ENCODE results near the gene CEP55.
"Not testable (repeated sequence)": the region's sequence is repeated elsewhere in the genome, so short reads cannot be mapped to it uniquely, and the experiment has no call there.

The CEP55 gene

DNA sequence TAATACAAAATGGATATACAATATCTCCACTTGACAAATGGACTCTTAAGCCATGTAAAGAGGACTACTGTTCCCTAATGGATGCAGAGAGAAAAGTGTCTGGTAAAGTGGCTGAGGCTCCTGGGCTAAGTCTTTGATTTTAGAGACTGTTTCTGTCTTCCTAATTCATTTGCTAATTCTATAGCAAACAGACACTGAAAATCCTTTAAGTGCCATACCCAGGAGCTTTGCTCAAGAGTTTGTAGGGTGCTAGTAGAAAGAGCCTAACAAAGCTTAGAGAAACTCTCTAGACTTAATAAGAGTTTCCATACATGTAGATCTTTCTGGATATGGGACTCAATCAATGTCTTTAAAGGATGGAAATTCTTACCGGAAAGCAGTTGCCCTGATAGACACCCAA lies 16.7 kb downstream of the CEP55 start:
- DNase-seq: no peak

DNA sequence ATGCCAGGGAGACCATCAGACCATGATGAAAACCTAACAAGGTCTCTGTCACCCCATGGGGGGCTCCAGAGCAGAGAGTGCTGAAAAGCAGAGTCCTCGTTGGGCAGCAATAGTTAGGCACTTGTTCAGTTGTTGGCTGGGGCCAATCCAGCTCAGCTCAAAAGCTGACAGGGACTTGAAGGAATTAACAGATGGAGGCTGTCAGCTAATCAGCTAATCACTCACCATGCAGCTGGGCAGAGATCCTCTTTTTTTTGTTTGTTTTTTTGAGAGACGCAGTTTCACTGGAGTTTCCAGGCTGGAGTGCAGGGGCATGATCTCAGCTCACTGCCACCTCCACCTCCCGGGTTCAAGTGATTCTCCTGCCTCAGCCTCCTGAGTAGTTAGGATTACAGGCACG lies 18.1 kb downstream of the CEP55 start:
- no peak for DNase-seq

DNA sequence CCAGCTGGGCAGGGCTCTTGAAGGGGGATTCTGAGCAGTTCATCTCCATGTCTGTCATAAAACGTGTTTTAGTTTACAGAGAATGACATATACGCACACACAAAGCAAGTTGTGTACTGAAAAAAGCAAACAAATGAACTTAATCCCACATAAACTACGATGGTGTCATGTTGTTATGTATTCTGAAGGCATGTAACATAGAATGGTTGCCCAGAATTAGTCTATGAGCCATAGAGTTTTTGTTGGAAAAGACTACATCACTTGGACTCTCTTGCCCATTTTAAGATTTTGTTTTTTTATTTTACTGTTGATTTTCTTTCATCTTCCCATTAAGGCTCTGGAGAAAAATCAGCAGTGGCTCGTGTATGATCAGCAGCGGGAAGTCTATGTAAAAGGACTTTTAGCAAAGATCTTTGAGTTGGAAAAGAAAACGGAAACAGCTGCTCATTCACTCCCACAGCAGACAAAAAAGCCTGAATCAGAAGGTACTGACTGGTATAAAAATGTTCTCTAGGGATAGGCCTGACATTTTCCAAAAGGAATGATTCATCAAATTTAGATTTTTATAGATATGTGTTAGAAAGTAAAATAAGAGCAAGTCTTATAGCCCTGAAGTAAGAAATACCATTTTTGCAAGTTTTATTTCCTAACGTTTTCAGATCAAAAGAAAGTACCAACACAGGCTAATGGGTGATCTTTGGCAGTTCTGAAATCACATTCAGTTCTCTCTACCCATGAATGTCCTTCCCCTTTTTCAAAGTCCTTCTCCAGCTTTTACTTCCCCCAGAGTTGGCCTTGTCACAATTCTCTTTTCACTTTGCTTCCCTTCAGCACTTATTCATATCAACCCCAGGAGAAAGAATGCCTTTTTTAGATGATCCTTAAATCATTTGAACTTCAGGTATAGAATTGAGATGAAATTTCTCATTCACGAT lies 18.9 kb downstream of the CEP55 start:
- DNase-seq: peak in 2 of 51 donors; percentile 20 to 47

DNA sequence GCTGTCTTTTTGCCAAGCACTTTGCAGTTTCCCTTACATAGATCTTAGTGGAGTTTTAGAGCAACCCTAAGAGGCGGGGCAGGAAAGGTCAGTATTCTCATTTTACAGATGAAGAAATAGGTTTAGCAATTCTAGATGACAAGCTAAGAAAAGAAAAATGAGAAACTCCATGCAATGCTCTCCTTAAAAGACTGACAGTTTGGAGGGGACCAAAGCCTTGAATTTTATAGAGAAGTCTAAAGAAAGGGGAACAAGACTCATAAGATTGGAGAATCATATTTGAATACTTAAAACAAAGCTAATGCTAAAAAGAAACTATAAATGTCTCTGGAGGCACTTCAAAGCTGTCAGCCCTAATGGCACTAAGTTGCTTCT lies 19.6 kb downstream of the CEP55 start:
- no peak for DNase-seq

DNA sequence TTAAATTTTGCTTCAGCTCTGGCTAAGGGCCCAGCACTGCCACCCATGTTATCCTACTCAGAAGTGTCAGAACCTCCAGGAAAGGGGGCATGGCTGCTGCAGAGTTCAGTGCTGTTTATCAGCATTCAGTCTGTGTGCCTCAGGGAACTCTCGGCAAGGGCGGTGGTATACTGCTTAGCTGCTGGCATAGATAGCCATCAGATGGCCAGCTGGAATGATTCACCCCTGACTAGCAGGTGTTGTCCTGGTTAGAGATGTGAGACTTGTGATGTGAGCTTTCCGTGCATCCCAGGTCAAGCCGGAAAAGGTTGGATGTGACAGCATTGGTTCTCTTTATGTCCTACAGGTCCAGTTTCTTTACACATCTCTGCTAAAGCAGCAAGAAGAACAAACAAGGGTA lies 22.1 kb downstream of the CEP55 start:
- DNase-seq: peak in 1 of 51 donors; percentile 4

DNA sequence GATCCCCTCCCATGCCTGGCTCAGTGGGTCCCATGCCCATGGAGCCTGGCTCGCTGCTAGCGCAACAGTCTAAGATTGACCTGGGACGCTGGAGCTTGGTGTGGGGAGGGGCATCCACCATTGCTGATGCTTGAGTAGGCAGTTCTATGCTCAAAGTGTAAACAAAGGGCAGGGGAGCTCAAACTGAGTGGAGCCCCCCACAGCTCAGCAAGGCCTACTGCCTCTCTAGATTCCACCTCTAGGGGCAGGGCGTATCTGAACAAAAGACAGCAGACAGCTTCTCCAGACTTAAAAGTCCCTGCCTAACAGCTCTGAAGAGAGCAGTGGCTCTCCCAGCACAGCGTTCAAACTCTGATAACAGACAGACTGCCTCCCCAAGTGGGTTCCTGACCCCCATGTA lies 38.9 kb downstream of the CEP55 start:
- DNase-seq: no peak

DNA sequence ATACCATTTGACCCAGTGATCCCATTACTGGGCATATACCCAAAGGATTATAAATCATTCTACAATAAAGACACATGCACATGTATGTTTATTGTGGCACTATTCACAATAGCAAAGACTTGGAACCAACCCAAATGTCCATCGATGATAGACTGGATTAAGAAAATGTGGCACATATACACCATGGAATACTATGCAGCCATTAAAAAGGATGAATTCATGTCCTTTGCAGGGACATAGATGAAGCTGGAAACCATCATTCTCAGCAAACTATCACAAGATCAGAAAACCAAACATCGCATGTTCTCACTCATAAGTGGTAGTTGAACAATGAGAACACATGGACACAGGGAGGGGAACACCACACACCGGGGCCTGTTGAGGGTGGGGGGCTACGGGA lies 44.5 kb downstream of the CEP55 start:
- DNase-seq: not testable (repeated sequence)

DNA sequence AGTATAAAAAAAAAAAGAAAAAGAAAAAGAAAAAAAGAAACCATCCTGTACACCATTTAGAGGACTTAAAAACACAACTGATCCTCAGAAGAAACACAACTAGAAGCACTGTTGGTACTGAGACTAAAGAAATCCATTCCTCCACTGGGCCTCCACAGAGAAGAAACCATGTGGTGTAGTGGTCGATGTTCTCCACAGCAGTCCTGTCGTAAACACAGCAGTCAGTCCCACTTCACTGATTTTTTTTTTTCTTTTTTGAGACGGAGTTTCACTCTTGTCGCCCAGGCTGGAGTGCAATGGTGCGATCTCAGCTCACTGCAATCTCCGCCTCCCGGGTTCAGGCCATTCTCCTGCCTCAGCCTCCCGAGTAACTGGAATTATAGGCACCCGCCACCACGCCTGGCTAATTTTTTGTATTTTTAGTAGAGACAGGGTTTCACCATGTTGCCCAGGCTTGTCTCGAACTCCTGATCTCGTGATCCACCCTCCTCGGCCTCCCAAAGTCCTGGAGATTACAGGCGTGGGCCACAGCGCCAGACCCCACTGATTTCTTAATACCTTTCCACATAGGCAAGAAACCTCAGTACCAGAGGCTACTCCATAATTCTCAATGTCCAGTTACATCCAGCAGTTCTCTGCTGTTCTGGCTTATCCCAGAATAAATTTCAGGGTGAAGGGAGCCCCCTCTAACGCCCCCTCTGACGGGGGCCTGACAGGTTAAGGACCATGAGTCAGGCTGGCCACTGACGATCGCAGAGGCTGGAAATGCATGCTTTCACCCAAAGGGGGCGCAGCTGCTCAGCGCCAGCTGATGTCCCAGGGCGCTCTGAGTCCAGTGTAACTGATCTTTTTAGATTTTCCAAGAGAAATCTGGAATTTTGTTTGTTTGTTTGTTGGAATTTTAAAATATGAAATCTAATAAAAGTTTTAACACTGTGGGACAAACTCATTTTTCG lies 45.3 kb downstream of the CEP55 start:
- peak in 5 of 51 donors; percentile 2 to 28 (median 6) for DNase-seq

DNA sequence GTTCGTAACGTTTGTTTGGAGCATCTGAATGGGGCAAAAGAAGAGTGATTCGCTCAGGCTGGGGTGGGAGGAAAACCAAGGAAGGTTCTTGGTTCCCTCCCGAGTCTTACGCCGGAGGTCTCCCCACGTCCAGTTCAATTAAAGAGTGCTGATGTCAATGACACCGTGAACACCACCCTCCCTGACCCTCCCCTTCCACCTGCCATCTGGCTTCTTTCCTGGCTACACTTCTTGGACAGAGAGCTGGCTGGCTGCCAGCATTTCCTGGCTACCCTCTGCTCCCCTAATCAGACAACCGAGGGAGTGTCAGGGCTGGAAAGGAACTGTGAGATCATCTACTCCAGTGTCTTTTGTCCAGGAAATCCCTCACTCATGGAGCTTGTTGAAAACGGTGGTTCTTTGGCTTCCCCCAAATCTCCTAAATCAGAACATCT lies 46.0 kb downstream of the CEP55 start:
- DNase-seq: no peak

DNA sequence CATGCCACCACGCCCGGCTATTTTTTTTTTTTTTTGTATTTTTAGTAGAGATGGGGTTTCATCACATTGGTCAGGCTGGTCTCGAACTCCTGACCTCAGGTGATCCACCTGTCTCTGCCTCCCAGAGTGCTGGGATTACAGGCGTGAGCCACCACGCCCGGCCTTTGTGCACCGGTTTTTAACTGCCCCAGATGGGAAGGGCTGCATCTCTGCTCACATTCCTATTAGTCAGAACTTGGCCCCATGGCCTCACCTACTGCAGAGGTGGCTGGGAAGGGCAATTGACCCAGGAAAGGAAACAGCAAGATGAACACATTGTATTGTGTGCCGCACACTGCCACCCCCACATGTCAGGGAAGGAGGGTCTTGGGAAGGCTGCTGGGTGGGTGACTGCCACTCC lies 50.6 kb downstream of the CEP55 start:
- DNase-seq: not testable (repeated sequence)

DNA sequence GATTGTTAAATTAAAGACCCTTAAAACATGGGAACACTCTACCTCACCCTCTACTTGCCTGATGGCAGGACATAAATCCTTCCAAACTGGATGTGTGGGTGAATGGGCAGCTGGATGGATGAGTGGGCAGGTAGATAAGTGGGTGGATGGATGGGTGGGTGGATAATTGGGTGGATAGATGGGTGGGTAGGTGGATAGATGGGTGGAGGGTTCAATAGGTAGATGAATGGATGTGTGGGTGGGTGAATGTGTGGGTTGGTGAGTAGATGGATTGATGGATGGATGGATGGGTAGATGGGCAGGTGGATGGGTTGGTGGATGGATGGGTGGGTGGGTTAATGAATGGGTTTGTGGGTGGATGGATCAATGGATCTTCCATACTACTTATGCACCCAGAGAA lies 51.1 kb downstream of the CEP55 start:
- DNase-seq: no peak

DNA sequence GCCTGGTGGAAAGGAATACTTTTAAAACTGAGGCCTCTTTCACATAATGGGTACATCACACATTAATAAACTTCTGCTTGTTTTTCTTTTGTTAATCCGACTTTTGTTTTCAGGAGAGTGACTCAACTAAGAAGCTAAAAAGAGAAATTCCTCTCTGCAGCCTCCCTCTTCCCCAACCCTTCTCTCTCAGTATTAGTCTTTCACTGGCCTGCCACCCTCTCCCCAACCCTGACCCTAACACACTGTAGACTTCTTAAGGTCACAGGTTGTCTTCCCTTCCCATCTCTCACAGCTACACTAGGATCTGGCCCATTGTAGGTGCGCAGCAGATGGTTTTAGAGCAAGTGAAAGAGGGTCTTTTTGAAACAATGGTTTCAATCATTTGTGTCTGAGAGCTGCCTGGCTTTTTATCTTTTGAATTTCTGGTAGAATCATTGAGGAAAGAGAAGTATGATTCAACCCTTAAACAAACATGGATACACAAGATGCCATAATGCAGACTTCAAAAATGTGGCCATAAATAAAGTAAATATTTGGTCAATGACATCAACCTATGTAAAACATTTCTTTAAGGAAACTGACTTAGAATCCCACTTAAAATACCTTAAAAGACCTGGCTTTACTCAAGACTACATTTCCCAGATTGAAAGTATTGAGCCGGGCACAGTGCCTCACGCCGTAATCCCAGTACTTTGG lies 52.1 kb downstream of the CEP55 start:
- DNase-seq: no peak

DNA sequence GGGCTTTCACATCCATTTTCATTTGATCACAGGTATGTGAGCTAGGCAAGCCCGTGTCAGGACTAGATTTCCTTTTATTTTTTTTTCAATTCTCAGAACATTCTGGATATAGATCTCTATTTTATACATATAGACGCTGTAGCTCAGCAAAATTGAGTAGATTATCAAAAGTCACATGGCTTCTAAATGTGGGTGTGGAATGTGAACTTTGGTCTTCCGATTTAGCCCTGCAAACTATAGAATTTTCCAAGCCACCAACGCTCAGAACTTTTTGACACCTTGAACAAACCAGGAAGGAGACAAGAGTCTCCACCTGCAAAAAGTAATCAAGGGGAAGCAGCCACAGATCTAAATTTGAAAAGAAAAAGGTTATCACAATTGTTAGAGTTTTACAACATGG lies 54.2 kb downstream of the CEP55 start:
- DNase-seq: no peak

DNA sequence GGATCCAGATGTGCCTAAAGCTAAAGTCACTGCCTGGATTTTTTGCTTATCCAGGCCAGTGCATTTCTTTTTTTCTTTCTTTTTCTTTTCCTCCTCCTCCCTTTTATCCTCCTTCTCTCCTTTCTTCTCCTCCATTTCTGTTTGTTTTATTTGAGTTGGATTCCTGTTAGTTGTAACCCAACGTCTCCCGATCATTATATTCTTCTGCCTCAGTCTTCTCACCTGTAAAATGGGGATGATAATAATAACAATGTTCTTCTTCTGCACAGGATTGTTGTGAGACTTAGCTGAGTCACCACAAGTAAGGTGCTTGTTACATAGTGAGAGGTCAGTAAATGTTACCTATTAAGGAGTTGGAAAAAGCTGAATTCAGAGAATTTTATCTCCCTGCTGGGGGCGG lies 56.4 kb downstream of the CEP55 start:
- DNase-seq: no peak

DNA sequence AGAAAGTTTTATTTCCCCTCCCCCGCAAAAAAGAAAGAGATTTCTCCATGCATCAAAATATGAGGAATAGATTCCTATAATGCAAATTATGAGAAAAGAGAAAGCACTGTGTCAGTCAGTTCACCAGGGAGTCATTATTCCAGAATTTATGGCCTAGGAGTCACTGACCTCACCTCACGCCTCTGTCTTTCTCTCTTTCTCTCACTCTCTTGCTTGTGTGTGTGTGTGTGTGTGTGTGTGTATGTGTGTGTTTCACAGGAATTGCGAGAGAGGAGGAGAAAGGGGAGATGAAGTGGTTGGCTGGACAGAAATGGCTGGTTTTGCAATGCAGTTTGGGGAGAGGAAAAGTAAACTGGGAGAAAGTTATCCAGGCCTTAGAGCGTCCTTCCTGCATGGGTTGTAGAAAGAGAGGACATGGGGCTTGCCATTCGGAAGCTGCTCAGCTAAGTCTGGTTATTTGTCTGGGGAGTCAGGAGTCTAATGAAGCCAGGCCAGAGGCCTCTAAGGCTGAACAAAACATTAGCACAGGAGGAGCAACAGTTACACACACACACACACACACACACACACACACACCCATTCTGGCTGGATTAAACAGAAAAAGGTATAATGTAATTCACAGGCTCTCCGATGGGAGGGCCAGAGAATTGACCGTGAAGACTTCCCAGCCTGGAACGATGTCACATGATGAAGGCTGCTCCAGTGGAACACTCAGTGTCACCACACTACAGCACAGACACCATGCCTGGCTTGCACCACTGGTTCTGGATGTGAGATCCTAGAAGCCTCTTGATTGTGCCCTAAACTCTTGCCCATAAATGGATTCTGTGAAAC lies 57.3 kb downstream of the CEP55 start:
- DNase-seq: no peak

DNA sequence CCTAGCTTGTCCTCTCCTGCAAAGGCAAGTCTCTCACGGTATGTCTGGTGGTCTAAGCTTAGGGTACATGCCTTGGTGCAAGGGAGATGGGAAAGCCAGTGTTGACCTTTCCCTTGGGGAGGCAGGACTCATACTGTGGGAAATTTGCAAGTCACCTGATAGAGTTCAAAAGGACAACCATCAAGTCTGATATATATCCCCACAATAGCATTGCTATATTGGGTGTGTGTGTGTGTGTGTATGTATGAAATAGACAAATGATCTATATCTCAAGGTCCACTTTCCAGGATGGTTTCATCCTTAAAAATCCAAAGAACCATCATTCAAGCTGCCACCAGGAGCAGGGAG lies 57.9 kb downstream of the CEP55 start:
- no peak for DNase-seq

DNA sequence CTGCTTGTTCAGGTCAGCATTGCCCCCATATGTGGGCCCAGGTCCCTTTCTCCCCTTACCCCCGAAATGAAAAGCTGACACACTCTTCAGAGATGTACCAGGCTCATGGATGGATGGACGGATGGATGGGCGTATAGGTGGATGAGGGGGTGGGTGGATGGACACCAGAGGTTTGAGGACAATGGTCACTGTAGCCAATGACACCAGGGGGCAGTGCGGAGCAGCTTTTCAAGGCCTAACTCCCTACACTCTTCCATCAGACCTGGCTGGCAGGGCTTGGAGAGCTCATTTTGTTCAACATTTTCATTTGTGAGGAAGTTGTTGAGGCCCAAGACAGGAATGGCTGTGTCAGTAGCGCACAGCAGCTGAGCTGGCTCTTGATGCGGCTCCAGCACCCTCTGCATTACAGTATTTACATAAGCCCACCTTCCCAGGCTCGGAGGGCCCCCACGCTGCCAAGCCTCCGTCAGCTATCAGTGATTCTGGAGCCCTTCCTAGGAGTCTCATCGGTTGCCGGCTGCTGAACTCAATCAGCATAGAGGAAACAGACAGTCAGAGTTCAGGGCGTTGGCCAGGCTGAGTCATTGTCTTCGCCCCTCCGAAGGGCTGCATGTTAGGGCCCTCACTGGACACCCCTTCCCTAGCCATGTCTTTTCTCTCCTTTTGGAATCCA lies 58.5 kb downstream of the CEP55 start:
- peak in 36 of 51 donors; percentile 5 to 70 (median 27) for DNase-seq

DNA sequence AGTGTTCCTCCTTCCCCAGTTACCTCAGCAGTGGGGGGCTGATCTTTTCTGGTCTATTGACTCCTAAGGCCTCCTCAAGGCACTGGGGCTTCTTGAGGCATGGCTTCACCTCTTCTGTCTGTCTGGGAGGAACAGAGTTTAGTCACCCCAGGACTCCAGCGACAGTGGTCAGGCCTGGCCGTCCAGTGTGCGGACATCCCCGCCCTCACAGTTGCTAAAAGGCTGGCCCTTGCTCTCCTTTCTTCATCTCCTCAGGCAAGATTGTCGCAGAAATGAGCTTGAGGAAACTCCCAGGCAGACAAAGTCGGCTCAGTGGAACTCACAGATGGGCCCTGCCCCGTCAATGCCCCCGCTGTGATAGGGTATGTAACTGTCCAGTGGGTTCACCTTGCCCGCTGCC lies 63.1 kb downstream of the CEP55 start:
- no peak for DNase-seq

DNA sequence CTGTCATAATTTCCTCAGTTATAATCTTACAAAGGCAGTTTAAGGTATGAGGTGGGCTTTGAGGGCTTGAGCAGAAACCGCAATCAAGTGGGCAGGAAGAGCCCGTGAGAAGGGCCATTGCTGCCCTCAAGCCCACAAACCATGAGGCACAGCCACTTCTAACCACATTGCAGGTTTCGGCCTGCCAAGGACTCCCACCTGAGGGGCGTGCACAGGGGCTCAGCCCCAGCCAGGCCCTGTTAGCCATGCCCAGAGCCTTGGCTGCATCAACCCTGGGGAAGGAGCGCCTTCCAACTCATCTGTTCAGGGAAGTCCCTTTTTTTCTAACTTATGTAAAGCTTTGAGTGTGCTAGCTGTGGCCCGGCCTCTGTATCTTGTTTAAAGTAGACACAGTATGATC lies 64.1 kb downstream of the CEP55 start:
- DNase-seq: no peak

DNA sequence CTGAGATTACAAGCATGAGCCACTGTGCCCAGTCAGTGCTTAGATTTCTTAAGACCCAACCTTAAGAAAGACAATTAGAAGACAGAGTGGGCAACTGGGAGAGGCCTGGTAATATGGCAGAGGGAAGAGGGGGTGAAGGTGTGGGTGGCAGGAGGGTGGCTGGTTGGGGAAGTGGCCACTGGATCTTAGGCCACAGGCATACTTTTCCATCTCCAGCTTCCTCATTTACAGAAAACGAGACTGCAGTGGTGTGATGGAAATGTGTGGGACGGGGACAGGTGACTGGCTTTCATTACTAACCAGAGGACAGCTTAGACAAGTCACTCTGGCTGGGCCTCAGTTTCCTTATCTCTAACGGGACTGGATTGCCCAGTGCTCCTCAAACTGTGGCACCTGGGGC lies 69.0 kb downstream of the CEP55 start:
- DNase-seq: no peak

Measured in hypothalamus (tissue), 51 donors.